Measurements from ENCODE around the gene DYRK4. TPM values are rescaled to one million over a fixed set of nuclear protein-coding genes. Genes with fewer than 3 reads are reported as not detected.

The DYRK4 gene
- total and polyA plus RNA-seq, 2 of the 13 experiments (the other 11 are each of a cell fraction or from before 2014, with no cell fraction given) = 29.4 to 40.2 TPM

DNA sequence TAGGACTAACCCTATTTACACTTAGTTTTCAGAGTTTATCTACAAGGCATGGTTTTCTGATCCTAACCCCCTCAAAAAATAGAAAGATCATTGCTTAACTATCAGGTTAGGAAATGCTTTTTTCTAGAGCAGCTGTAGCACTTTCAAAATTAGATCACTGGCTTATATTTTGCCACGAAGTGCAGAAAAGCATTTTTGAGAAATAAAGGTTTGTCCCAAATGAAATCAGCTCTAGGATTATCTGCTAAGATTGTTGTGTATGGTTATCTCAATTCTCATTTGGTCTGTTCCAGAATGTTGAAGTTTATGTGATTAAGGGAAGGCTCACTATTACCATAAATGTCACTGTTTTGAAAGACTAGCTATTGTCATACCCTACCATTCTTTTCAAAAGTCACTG is 9.8 kb upstream of the DYRK4 start:
- Histone ChIP-seq H2AFZ (ENCODE audit: low read length) (no peak overlapping the region), H3K9ac (ENCODE audit: insufficient read depth, low read depth, low read length) (no peak overlapping the region), H3K79me2 (ENCODE audit: insufficient read depth, low read length) (no peaks in the 10 kb centered on the region), H3K36me3 (replicated peaks in 1 of 2; ENCODE audit: control insufficient read depth in 1 of 2, insufficient read depth in 2 of 2, low read length in 2 of 2) (peaks cover 2 to 33% of the 10 kb centered on the region in 2 experiments), H3K4me2 (ENCODE audit: low read depth, low read length) (no peak overlapping the region), H3K27ac (ENCODE audit: extremely low read length, insufficient read depth, low read length) (no peak overlapping the region), H3K9me3 (ENCODE audit: low read length) (no peaks in the 10 kb centered on the region), H3K4me3 (replicated peaks in 1 of 3; ENCODE audit: insufficient read depth in 1 of 3, low read depth in 2 of 3, low read length in 3 of 3) (no peak overlapping the region), H3K27me3 (ENCODE audit: control insufficient read depth in 1 of 2, insufficient read depth in 2 of 2, low read length in 2 of 2) (no peaks in the 10 kb centered on the region), H4K20me1 (ENCODE audit: insufficient read depth, low read length) (no peaks in the 10 kb centered on the region), H3K4me1 (ENCODE audit: insufficient read depth, low read length) (no peaks in the 10 kb centered on the region)
- ATAC-seq = no peak
- no TSS peak for BruUV-seq (replicated peaks)
- intact Hi-C loops (cut with micrococcal nuclease; ENCODE audit: unreplicated experiment) (no loop called here), in situ Hi-C loops (cut with HindIII; ENCODE audit: extremely low pct_ligation_motif_present, low pct_unique_long_range_greater_than_20kb) (no loop called here)
- DNase-seq (ENCODE audit: low spot score) = no peak
- ChIA-PET CTCF (ENCODE audit: low intra/inter-chr PET ratio, low total read pairs) (no interaction called here), POLR2A (no interaction called here)
- no peak for FAIRE-seq
- WGBS (ENCODE audit: low lambda C conversion rate) = 90% methylated on average over 1 of the region's 1 CpG
- TF ChIP-seq CHCHD3 (CRISPR knock-in tag; IDR thresholded peaks at IDR 0.05) (no peak), HNF4A (CRISPR knock-in tag; IDR thresholded peaks at IDR 0.05) (no peak), GZF1 (CRISPR knock-in tag; IDR thresholded peaks at IDR 0.05) (no peak), BRD4 (CRISPR knock-in tag; IDR thresholded peaks at IDR 0.05) (no peak), ZNF607 (CRISPR knock-in tag; IDR thresholded peaks at IDR 0.05; ENCODE audit: borderline replicate concordance) (no peak), ZNF670 (CRISPR knock-in tag; IDR thresholded peaks at IDR 0.05; ENCODE audit: borderline replicate concordance) (no peak), MXI1 (IDR thresholded peaks at IDR 0.05; ENCODE audit: borderline replicate concordance, low read depth, low read length) (no peak), ZFP1 (CRISPR knock-in tag; IDR thresholded peaks at IDR 0.05) (no peak), RFX3 (CRISPR knock-in tag; IDR thresholded peaks at IDR 0.05) (no peak)
- TF ChIP-seq, protein P1, sequence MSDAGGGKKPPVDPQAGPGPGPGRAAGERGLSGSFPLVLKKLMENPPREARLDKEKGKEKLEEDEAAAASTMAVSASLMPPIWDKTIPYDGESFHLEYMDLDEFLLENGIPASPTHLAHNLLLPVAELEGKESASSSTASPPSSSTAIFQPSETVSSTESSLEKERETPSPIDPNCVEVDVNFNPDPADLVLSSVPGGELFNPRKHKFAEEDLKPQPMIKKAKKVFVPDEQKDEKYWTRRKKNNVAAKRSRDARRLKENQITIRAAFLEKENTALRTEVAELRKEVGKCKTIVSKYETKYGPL (CRISPR knock-in tag; IDR thresholded peaks at IDR 0.05) = no peak
- TF ChIP-seq, protein P2, sequence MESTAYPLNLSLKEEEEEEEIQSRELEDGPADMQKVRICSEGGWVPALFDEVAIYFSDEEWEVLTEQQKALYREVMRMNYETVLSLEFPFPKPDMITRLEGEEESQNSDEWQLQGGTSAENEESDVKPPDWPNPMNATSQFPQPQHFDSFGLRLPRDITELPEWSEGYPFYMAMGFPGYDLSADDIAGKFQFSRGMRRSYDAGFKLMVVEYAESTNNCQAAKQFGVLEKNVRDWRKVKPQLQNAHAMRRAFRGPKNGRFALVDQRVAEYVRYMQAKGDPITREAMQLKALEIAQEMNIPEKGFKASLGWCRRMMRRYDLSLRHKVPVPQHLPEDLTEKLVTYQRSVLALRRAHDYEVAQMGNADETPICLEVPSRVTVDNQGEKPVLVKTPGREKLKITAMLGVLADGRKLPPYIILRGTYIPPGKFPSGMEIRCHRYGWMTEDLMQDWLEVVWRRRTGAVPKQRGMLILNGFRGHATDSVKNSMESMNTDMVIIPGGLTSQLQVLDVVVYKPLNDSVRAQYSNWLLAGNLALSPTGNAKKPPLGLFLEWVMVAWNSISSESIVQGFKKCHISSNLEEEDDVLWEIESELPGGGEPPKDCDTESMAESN (CRISPR knock-in tag; conservative IDR thresholded peaks at IDR 0.05) = no peak
- TF ChIP-seq, protein P3, sequence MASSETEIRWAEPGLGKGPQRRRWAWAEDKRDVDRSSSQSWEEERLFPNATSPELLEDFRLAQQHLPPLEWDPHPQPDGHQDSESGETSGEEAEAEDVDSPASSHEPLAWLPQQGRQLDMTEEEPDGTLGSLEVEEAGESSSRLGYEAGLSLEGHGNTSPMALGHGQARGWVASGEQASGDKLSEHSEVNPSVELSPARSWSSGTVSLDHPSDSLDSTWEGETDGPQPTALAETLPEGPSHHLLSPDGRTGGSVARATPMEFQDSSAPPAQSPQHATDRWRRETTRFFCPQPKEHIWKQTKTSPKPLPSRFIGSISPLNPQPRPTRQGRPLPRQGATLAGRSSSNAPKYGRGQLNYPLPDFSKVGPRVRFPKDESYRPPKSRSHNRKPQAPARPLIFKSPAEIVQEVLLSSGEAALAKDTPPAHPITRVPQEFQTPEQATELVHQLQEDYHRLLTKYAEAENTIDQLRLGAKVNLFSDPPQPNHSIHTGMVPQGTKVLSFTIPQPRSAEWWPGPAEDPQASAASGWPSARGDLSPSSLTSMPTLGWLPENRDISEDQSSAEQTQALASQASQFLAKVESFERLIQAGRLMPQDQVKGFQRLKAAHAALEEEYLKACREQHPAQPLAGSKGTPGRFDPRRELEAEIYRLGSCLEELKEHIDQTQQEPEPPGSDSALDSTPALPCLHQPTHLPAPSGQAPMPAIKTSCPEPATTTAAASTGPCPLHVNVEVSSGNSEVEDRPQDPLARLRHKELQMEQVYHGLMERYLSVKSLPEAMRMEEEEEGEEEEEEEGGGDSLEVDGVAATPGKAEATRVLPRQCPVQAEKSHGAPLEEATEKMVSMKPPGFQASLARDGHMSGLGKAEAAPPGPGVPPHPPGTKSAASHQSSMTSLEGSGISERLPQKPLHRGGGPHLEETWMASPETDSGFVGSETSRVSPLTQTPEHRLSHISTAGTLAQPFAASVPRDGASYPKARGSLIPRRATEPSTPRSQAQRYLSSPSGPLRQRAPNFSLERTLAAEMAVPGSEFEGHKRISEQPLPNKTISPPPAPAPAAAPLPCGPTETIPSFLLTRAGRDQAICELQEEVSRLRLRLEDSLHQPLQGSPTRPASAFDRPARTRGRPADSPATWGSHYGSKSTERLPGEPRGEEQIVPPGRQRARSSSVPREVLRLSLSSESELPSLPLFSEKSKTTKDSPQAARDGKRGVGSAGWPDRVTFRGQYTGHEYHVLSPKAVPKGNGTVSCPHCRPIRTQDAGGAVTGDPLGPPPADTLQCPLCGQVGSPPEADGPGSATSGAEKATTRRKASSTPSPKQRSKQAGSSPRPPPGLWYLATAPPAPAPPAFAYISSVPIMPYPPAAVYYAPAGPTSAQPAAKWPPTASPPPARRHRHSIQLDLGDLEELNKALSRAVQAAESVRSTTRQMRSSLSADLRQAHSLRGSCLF (CRISPR knock-in tag; IDR thresholded peaks at IDR 0.05; ENCODE audit: borderline replicate concordance) = no peak
- TF ChIP-seq, protein P4, sequence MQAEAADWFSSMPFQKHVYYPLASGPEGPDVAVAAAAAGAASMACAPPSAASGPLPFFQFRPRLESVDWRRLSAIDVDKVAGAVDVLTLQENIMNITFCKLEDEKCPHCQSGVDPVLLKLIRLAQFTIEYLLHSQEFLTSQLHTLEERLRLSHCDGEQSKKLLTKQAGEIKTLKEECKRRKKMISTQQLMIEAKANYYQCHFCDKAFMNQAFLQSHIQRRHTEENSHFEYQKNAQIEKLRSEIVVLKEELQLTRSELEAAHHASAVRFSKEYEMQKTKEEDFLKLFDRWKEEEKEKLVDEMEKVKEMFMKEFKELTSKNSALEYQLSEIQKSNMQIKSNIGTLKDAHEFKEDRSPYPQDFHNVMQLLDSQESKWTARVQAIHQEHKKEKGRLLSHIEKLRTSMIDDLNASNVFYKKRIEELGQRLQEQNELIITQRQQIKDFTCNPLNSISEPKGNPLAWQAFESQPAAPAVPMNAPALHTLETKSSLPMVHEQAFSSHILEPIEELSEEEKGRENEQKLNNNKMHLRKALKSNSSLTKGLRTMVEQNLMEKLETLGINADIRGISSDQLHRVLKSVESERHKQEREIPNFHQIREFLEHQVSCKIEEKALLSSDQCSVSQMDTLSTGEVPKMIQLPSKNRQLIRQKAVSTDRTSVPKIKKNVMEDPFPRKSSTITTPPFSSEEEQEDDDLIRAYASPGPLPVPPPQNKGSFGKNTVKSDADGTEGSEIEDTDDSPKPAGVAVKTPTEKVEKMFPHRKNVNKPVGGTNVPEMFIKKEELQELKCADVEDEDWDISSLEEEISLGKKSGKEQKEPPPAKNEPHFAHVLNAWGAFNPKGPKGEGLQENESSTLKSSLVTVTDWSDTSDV (CRISPR knock-in tag; IDR thresholded peaks at IDR 0.05) = no peak
